HG03378 (cell line): Measurements from ENCODE around the gene PZP.

Experiments used
- ATAC-seq: cut with Tn5 transposase; IDR thresholded peaks from one replicate; pipeline ENCODE4 v1.9.1; 2021; ENCODE audit warnings: mild to moderate bottlenecking, moderate library complexity; ENCODE audit not compliant: unreplicated experiment

PZP gene

GRCh38 chr12:9106610-9107541 is 101.3 kb downstream of the PZP start:
- ATAC-seq, result no peak

GRCh38 chr12:9106067-9106466 is 102.1 kb downstream of the PZP start:
- no peak for ATAC-seq

- ATAC-seq, result no peak
These were observed 103.3 kb downstream of the PZP start for GRCh38 chr12:9104767-9105423.

- ATAC-seq, result no peak
These were observed 104.1 kb downstream of the PZP start for GRCh38 chr12:9104087-9104486.

- ATAC-seq, result no peak
These were observed 104.9 kb downstream of the PZP start for GRCh38 chr12:9103050-9103849.

GRCh38 chr12:9101018-9101687 is 107.0 kb downstream of the PZP start:
- no peak for ATAC-seq

GRCh38 chr12:9099552-9100190 is 108.5 kb downstream of the PZP start:
- no peak for ATAC-seq
